ENCODE data around the gene ANKS3. TPM values are rescaled to one million over a fixed set of nuclear protein-coding genes. Genes with fewer than 3 reads are reported as not detected.

The ANKS3 gene
- total RNA-seq, 1 experiment from 2014 or later, result 12.8 TPM

GRCh38 chr16:4700997-4701743, 32.9 kb downstream of the ANKS3 start:
- peak; percentile 66 for DNase-seq (ENCODE audit: low spot score)
- in situ Hi-C loops (cut with HindIII; ENCODE audit: low sequenced_read_pairs), result no loop called here

GRCh38 chr16:4700380-4700996, 33.6 kb downstream of the ANKS3 start:
- in situ Hi-C loops (cut with HindIII; ENCODE audit: low sequenced_read_pairs), result no loop called here
- DNase-seq (ENCODE audit: low spot score), result no peak

DNA sequence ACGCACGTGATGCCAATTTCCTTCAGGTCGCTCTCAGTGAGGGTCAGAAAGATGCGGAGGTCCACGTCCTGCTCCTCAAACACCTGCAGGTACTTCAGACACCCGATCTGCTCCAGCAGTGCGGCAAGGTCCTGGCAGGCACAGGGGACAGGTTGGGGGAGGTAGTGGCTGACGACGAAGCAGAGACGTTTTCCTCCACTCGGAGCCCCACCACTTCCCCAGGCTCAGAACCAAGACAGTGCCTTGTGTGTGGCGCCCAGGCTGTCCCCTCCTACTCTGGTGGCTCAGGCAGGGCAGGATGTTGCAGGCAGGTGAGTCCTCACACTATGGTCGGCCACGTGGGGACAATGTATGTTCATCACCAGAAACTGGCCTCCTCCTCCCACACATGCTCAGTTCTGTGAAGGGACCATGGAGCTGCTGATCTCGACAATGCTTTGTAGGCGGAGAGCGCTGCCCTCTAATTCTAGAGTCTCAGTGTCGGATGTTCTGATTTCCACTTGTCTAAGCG, 35.0 kb downstream of the ANKS3 start:
- DNase-seq (ENCODE audit: low spot score), result no peak
- in situ Hi-C loops (cut with HindIII; ENCODE audit: low sequenced_read_pairs), result loop anchor here (25.0 kb wide), 1 partner anchor 187 kb away; no protein-coding TSS in a partner anchor

- in situ Hi-C loops (cut with HindIII; ENCODE audit: low sequenced_read_pairs), result loop anchor here (25.0 kb wide), 1 partner anchor 186 kb away; no protein-coding TSS in a partner anchor
- no peak for DNase-seq (ENCODE audit: low spot score)
Observed at GRCh38 chr16:4698321-4699045, 35.6 kb downstream of the ANKS3 start.

GRCh38 chr16:4697848-4698291, 36.2 kb downstream of the ANKS3 start:
- no peak for DNase-seq (ENCODE audit: low spot score)
- in situ Hi-C loops (cut with HindIII; ENCODE audit: low sequenced_read_pairs), result loop anchor here (25.0 kb wide), 1 partner anchor 186 kb away; no protein-coding TSS in a partner anchor

DNA sequence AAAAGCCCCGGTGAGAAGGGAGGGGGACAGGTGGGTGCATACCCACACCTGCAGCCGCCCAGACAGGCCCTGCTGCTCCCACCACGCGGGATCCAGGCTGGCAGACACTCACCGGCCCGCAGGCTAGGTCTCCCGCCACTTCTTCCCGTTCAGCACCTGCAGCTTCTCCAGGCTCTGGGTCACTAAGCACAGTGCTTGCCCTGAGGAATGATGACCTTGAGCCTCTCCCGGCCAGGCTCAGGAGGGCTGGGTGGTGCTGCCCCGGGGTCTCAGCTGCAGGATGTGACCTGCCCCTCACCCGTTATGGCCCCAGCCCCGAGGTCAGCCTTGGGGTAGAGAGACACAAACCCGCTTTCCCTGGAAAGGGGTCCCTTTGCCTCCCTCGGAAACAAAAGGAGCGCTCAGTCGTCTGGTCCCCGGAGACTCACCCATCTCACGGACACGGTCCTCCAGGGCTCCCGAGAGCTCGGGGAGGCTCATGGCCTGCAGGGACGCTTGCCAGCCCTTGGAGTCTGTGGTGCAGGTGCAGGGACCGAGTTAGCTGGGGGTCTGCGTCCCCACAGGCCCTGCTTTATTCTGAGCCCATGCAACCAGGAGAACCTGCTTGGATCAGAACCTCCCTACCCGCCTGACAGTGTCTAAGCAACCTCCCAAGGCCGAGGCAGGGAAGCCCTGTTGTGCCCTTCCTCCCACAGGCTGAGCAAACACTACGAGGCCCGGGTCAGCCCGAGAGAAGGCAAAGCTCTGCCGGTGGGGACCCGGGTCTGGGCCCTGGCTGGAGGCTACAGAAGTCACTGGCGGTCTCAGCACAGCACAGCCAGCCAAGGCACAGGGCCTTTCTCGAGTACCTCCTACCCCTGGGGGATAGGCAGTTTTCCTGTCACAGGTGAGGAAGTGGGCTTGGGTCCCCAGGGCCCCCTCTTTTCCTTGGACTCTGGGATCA, 36.9 kb downstream of the ANKS3 start:
- in situ Hi-C loops (cut with HindIII; ENCODE audit: low sequenced_read_pairs), result loop anchor here (25.0 kb wide), 1 partner anchor 185 kb away; no protein-coding TSS in a partner anchor
- DNase-seq (ENCODE audit: low spot score), result no peak

DNA sequence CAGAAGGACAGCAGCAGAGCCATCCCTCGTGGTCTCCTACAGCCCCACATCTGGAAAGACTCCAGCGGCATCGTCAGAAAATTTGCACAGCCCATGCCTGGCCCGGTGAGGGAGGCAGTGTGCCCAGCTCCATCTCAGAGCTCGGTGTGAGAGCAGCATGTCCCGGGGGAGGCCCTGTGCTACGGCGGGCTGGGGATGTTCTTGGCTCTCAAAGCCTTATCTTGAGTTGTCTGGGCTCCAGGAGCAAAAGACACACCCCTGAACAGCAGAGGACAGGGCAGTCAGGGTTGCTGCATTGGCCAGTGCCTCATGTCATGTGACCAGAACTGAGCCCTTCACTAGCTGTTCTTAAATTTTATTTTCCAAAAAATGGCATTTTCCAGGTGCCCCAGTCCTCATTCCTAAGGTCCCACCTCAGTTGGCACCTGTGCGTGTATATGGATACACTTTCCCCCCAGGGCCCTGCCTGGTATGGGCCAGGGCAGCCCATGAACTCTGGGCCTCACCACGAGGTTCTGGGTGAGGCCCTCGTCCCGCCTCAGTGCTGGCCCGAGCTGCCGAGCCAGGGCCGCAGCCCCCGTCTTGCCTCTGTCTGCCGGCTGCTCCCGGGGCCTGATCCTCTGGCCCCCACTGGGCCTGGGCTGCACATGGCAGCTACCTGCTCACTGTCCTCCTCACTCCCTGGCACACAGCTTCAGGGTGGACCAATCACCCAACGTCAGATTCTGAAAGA, 37.7 kb downstream of the ANKS3 start:
- in situ Hi-C loops (cut with HindIII; ENCODE audit: low sequenced_read_pairs), result loop anchor here (25.0 kb wide), 1 partner anchor 184 kb away; no protein-coding TSS in a partner anchor
- DNase-seq (ENCODE audit: low spot score), result no peak

DNA sequence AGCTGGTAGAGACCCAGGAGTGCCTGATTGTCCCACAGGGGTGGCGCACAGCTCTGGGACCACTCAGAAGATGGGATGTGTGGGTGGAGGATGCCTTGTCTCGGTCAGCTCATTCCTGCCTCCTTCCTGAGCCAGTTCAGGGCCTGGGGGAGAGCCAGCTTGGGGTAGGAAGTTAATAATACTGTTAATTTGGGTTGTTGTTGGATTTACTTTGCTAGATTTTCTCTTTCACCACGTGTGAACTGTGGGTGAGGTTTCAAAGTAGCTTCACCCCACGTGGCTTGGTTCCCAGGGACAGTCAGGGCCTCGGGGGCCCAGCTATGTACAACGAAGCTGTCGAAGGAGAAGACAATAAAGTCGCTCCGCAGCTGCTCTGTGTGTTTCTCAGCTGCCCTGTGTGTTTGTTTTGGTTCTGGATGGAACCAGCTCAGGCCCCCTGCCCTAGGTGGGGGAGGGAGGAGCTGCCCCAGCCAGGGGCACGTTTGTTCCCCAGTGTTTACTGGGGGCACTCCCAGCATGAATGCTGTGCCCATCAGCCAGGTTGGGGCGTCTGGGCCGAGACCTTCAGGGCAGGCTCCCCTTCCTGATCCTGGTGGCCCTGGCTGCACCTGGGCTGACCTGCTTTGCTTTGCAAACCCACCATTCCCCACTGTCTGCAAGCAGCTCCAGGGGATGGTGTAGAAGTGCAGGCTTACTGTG, 38.4 kb downstream of the ANKS3 start:
- in situ Hi-C loops (cut with HindIII; ENCODE audit: low sequenced_read_pairs), result loop anchor here (25.0 kb wide), 1 partner anchor 183 kb away; no protein-coding TSS in a partner anchor
- no peak for DNase-seq (ENCODE audit: low spot score)

GRCh38 chr16:4694642-4695451, 39.2 kb downstream of the ANKS3 start:
- peak; percentile 45 for DNase-seq (ENCODE audit: low spot score)
- in situ Hi-C loops (cut with HindIII; ENCODE audit: low sequenced_read_pairs), result loop anchor here (25.0 kb wide), 1 partner anchor 183 kb away; no protein-coding TSS in a partner anchor

- DNase-seq (ENCODE audit: low spot score), result no peak
- in situ Hi-C loops (cut with HindIII; ENCODE audit: low sequenced_read_pairs), result loop anchor here (25.0 kb wide), 1 partner anchor 182 kb away; no protein-coding TSS in a partner anchor
Observed at GRCh38 chr16:4693956-4694641, 40.0 kb downstream of the ANKS3 start.

DNA sequence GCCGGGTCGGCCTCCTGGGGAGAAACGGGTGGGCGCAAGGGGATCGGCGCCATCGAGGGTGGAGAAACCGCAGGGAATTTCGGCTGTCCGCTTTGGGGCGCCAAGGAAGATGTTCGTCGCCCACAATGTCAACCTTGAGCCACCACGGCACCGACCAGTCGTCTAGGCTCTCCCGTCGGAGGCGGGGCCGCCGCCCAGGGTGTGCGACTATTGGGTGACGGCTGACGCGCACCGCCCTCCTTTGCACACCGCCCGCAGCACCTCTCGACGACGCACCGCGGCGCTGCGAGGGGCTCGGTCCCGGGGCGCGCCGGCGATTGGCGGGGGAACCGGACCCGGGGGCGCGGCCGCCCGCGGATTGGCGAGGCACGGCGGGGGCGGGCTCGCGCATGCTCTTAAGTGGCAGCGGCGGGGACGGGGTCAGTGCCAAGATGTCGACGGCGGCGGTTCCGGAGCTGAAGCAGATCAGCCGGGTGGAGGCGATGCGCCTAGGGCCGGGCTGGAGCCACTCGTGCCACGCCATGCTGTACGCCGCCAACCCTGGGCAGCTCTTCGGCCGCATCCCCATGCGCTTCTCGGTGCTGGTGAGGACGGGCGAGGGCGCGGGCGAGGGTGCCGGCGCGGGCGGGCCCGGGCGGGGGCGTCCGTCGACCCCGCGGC, 40.6 kb downstream of the ANKS3 start, which contains the start of gene NUDT16L1:
Gene NUDT16L1 (plus strand): TSS at position 267 of the 660 bp plus-strand sequence. CDS start 165 bp downstream, at position 432.
- peak; percentile 97 for DNase-seq (ENCODE audit: low spot score)
- in situ Hi-C loops (cut with HindIII; ENCODE audit: low sequenced_read_pairs), result loop anchor here (25.0 kb wide), 1 partner anchor 181 kb away; no protein-coding TSS in a partner anchor

GRCh38 chr16:4692460-4693295, 41.4 kb downstream of the ANKS3 start:
- in situ Hi-C loops (cut with HindIII; ENCODE audit: low sequenced_read_pairs), result loop anchor here (25.0 kb wide), 1 partner anchor 180 kb away; no protein-coding TSS in a partner anchor
- DNase-seq (ENCODE audit: low spot score), result peak; percentile 27

DNA sequence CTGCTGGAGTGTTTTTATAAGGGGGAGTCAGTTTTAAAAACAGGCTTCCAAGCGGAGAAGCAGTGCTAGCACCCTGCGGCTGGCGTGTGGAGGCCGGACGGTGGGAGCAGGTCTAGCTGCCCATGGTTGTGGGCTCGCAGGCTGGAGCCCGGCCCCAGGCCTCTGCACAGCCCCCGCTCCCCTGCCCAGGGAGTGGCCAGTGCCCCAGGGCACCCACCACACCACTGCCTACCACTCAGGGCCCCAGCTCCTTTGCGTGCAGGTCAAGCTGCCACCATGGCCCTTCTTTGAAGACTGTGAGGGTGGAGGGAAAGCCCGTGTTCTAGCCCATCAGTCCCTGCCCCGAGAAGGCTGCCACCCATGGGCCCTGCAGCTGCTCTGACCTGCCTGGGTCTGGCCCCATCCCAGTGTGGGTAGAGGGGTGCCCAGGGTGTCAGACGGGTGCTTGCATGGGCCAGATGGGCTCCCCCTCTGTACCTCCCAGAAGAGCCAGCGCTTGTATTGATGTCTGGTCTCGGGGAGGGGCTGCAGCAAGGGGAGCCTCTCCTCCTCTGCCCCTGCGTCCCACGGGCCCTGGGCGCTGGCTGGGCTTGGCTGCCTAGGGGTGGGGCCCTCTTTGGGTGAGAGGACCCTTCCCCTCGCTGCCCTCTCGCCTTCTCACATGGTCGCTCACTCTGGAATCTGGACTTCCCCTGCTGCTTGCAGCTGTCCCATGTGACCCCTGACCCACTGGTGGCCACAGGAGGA, 42.2 kb downstream of the ANKS3 start:
- DNase-seq (ENCODE audit: low spot score), result no peak
- in situ Hi-C loops (cut with HindIII; ENCODE audit: low sequenced_read_pairs), result loop anchor here (25.0 kb wide), 1 partner anchor 180 kb away; no protein-coding TSS in a partner anchor

All from G401 (cell line).